Activated CD8-positive, alpha-beta T cell treated with anti-CD3 and anti-CD28 coated beads for 36 hours (primary cell): ENCODE measurements around the gene ATRN. TPM values are rescaled to one million over a fixed set of nuclear protein-coding genes. Genes with fewer than 3 reads are reported as not detected.
"Not testable (repeated sequence)": the region's sequence is repeated elsewhere in the genome, so short reads cannot be mapped to it uniquely, and the experiment has no call there.

Source experiments
- ATAC-seq: fragments of 200-7000 bp; cut with Tn5 transposase; one replicate; pipeline ENCODE4 v1.10.0; 2021; ENCODE audit warnings: mild to moderate bottlenecking, moderate library complexity
- CTCF ChIA-PET: fragments of 350-600 bp; sonication (Branson Sonifier 250); formaldehyde crosslinking; loops from one replicate; lab custom pipeline; 2021; ENCODE audit warnings: antibody characterized with exemption; lab: Charles Lee
- POLR2A ChIA-PET: fragments of 350-600 bp; sonication (Branson Sonifier 250); formaldehyde crosslinking; loops from one replicate; lab custom pipeline; 2021; ENCODE audit warnings: antibody characterized with exemption; lab: Charles Lee
- DNase-seq: peaks from one replicate; pipeline ENCODE4 v3.0.0-alpha.2; 2020
- H3K27ac Mint-ChIP-seq: one replicate; pipeline ENCODE4 v1.8.0; 2021; ENCODE audit warnings: mild to moderate bottlenecking, mixed read lengths
- H3K27me3 Mint-ChIP-seq: one replicate; pipeline ENCODE4 v1.8.0; 2021; ENCODE audit warnings: mixed read lengths
- H3K36me3 Mint-ChIP-seq: one replicate; pipeline ENCODE4 v1.8.0; 2021; ENCODE audit warnings: low read depth, mixed read lengths
- H3K4me1 Mint-ChIP-seq: one replicate; pipeline ENCODE4 v1.8.0; 2021; ENCODE audit warnings: low read depth, mixed read lengths
- H3K4me3 Mint-ChIP-seq: one replicate; pipeline ENCODE4 v1.8.0; 2021; ENCODE audit warnings: mild to moderate bottlenecking, moderate library complexity, mixed read lengths
- H3K9me3 Mint-ChIP-seq: one replicate; pipeline ENCODE4 v1.8.0; 2021; ENCODE audit warnings: mixed read lengths
- intact Hi-C: fragments of 100-400 bp; cut with micrococcal nuclease; formaldehyde crosslinking; loops from one replicate; pipeline ENCODE4 v1.10.0; 2022
- total RNA-seq, 2 experiments: library from RNA; stranded (reverse); gene quantifications; one replicate each; pipeline ENCODE4 v1.2.3, GENCODE V29; 2021
- TF ChIP-seq, protein P1 (sequence below): fragments of 200-600 bp; IDR thresholded peaks from one replicate; pipeline ENCODE4 v1.8.0; 2022; ENCODE audit warnings: antibody characterized with exemption, mild to moderate bottlenecking

ATRN gene
- total RNA-seq, 2 experiments from 2014 or later = 8.2 to 8.6 TPM

- DNase-seq (no peak), ATAC-seq (no peak)
- CTCF ChIA-PET = no interaction called here
- no peak overlapping the region for H3K4me3 Mint-ChIP-seq
- H3K27me3 Mint-ChIP-seq = no peaks in the 10 kb centered on the region
- no peak overlapping the region for H3K27ac Mint-ChIP-seq
- peaks cover 11% of the 10 kb centered on the region for H3K4me1 Mint-ChIP-seq
- TF ChIP-seq, protein P1, sequence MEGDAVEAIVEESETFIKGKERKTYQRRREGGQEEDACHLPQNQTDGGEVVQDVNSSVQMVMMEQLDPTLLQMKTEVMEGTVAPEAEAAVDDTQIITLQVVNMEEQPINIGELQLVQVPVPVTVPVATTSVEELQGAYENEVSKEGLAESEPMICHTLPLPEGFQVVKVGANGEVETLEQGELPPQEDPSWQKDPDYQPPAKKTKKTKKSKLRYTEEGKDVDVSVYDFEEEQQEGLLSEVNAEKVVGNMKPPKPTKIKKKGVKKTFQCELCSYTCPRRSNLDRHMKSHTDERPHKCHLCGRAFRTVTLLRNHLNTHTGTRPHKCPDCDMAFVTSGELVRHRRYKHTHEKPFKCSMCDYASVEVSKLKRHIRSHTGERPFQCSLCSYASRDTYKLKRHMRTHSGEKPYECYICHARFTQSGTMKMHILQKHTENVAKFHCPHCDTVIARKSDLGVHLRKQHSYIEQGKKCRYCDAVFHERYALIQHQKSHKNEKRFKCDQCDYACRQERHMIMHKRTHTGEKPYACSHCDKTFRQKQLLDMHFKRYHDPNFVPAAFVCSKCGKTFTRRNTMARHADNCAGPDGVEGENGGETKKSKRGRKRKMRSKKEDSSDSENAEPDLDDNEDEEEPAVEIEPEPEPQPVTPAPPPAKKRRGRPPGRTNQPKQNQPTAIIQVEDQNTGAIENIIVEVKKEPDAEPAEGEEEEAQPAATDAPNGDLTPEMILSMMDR = no peak
- POLR2A ChIA-PET = no interaction called here
- intact Hi-C loops = no loop called here
- no peaks in the 10 kb centered on the region for H3K9me3 Mint-ChIP-seq
- peaks cover 39% of the 10 kb centered on the region for H3K36me3 Mint-ChIP-seq
Measured at GRCh38 chr20:3603108-3603507, 132.3 kb downstream of the ATRN start.

DNA sequence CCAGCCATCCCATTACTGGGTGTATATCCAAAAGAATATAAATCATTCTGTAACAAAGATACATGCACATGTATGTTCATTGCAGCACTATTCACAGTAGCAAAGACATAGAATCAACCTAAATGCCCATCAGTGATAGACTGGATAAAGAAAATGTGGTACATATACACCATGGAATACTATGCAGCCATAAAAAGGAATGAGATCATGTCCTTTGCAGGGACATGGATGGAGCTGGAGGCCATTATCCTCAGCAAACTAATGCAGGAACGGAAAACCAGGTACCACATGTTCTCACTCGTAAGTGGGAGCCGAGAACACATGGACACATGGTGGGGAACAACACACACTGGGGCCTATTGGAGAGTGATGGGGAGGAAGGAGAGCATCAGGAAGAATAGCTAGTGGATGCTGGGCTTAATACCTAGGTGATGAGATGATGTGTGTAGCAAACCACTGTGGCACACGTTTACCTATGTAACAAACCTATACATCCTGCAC is 134.6 kb downstream of the ATRN start:
- POLR2A ChIA-PET = interaction anchor here (0.6 kb wide), 1 partner anchor 48 kb away, joined by 4 read pairs; no protein-coding TSS in a partner anchor
- H3K4me3 Mint-ChIP-seq, ATAC-seq, DNase-seq, H3K27me3 Mint-ChIP-seq, H3K27ac Mint-ChIP-seq, CTCF ChIA-PET, H3K9me3 Mint-ChIP-seq, intact Hi-C loops: not testable (repeated sequence)
- H3K4me1 Mint-ChIP-seq = peaks cover 11% of the 10 kb centered on the region
- H3K36me3 Mint-ChIP-seq = peaks cover 30% of the 10 kb centered on the region

- TF ChIP-seq, protein P1 = no peak
- no peaks in the 10 kb centered on the region for H3K9me3 Mint-ChIP-seq
- peaks cover 30% of the 10 kb centered on the region for H3K36me3 Mint-ChIP-seq
- no peak for ATAC-seq
- intact Hi-C loops = no loop called here
- H3K4me3 Mint-ChIP-seq = no peak overlapping the region
- no peak for DNase-seq
- H3K4me1 Mint-ChIP-seq = peaks cover 11% of the 10 kb centered on the region
- ChIA-PET CTCF (no interaction called here), POLR2A (interaction anchor here (0.6 kb wide), 1 partner anchor 47 kb away, joined by 4 read pairs; no protein-coding TSS in a partner anchor)
- H3K27me3 Mint-ChIP-seq = no peaks in the 10 kb centered on the region
- peak overlapping the region; percentile 3 for H3K27ac Mint-ChIP-seq
Measured at GRCh38 chr20:3606021-3606420, 135.2 kb downstream of the ATRN start.

DNA sequence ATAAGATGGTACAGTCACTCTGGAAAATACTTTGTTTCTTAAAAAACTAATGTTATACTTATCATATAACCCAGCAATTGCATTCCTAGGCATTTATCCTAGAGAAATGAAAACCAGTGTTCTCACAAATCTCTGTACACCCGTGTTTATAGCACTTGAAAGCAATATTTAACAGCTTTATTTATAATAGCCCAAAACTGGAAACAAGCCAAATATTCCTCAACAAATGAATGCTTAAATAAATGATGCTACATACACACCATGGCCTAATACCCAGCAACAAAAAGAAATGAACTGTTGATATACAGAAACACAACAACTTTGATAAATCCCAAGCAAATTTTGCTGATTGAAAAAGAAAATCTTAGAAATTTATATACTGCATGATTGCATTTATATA is 141.1 kb downstream of the ATRN start:
- Mint-ChIP-seq H3K4me1 (no peaks in the 10 kb centered on the region), H3K4me3 (no peak overlapping the region), H3K27me3 (no peaks in the 10 kb centered on the region), H3K27ac (no peak overlapping the region), H3K9me3 (no peaks in the 10 kb centered on the region), H3K36me3 (peaks cover 2% of the 10 kb centered on the region)
- POLR2A ChIA-PET = no interaction called here
- DNase-seq (no peak), ATAC-seq (no peak)
- TF ChIP-seq, protein P1 = no peak
- intact Hi-C loops = no loop called here
- CTCF ChIA-PET = interaction anchor here (1.7 kb wide), 1 partner anchor 99 kb away, joined by 7 read pairs; no protein-coding TSS in a partner anchor

DNA sequence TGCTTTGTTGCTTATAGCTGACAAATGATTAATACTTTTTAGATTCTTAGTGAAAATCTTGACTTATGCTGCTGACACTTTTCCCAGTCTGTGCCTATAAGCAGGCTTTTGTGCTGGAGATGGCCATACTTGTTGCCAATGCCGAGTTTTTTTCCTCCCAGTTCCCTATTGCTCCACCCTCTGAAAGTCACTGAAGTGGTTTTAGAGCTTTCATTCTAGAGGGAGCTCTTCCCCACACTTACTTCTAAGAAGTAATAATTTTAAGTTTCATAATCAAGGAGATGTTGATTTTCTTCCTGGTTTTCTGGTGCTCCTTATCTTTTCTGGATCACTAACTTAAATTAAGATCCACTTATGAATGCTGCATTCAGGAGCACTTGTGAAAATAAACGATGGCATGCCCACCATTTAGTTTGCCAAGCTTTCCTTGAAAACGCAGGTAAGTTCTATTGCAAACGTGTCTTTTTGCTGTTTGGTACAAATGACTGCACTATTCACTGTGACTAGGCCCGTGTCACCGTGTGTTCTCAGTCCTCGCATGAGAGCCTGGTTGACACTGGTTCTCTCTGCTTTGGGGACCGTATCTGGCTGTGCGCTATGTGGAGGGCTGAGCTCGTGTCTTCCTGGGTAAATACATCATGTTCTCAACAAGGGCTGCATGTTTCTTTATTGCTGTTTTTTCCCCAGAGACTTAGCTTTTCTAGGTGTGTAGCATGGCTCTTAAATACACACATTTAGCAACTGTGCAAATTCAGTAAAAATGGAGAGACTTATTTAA is 142.2 kb downstream of the ATRN start:
- Mint-ChIP-seq H3K36me3 (peaks cover 2% of the 10 kb centered on the region), H3K4me3 (no peak overlapping the region), H3K4me1 (no peaks in the 10 kb centered on the region), H3K9me3 (no peaks in the 10 kb centered on the region), H3K27me3 (no peaks in the 10 kb centered on the region), H3K27ac (no peak overlapping the region)
- no peak for ATAC-seq
- intact Hi-C loops = no loop called here
- TF ChIP-seq, protein P1 = no peak
- ChIA-PET POLR2A (no interaction called here), CTCF (interaction anchor here (0.6 to 1.7 kb wide), 2 partner anchors 98 to 206 kb away, joined by 3 to 7 read pairs; no protein-coding TSS in a partner anchor)
- DNase-seq = no peak
